Measurements from ENCODE around the gene MSH4. TPM values are rescaled to one million over a fixed set of nuclear protein-coding genes. Genes with fewer than 3 reads are reported as not detected.

The MSH4 gene
- total RNA-seq, 3 donors from 2014 or later = 0.35 to 0.66 (median 0.41) TPM

DNA sequence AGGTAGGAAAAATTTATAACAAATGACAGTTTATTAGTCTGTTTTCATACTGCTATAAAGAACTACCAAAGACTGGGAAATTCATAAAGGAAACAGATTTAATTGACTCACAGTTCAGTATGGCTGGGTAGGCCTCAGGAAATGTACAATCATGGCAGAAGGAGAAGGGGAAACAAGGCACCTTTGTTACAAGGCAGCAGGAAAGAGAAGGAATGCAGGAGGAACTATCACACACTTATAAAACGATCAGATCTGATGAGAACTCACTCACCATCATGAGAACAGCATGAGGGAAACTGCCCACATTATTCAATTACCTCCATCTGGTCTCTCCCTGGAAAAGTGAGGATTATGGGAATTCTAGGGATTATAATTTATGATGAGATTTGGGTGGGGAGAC is 74.3 kb downstream of the MSH4 start:
- H3K9me3 ChIP-seq = no peaks in the 10 kb centered on the region
- ATAC-seq = no peak

GRCh38 chr1:75879985-75880384 is 83.3 kb downstream of the MSH4 start:
- no peak for ATAC-seq
- intact Hi-C loops (cut with DNase I, micrococcal nuclease) = no loop called here
- H3K9me3 ChIP-seq = no peaks in the 10 kb centered on the region
- H3K36me3 ChIP-seq (ENCODE audit: low read depth) = no peaks in the 10 kb centered on the region
- TF ChIP-seq CTCF (IDR thresholded peaks at IDR 0.05) = no peak
- DNase-seq = no peak
- H3K4me1 ChIP-seq (ENCODE audit: low read depth) = no peaks in the 10 kb centered on the region
- H3K4me3 ChIP-seq = no peak overlapping the region

More for the DNA sequence above, 74.3 kb downstream of the MSH4 start:
- intact Hi-C loops (cut with DNase I, micrococcal nuclease) = no loop called here
- TF ChIP-seq CTCF (IDR thresholded peaks at IDR 0.05) = no peak
- H3K36me3 ChIP-seq (ENCODE audit: low read depth) = no peaks in the 10 kb centered on the region
- DNase-seq = no peak
- H3K4me1 ChIP-seq (ENCODE audit: low read depth) = no peaks in the 10 kb centered on the region
- H3K4me3 ChIP-seq = no peak overlapping the region

DNA sequence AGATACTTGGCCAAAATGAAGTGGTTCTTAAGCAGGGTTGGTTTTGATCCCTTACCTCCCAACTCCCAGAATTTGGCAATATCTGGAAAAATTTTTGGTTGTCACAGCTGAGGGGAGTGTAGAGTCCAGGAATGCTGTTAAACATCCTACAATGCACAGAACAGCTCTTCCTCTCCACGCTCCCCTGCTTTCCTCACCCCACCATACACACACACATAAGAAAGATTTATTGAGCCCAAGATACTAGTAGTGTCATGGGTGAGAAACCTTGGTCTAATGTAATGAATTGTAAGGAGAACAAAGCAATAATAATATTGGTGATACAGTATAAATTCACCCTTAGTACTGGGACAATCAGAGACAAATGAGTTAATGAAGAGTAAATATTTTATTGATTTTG is 87.8 kb downstream of the MSH4 start:
- Histone ChIP-seq H3K9me3 (no peaks in the 10 kb centered on the region), H3K4me1 (ENCODE audit: low read depth) (no peaks in the 10 kb centered on the region), H3K36me3 (ENCODE audit: low read depth) (no peaks in the 10 kb centered on the region), H3K4me3 (no peak overlapping the region)
- ATAC-seq (no peak), DNase-seq (no peak)
- intact Hi-C loops (cut with DNase I, micrococcal nuclease) = no loop called here
- TF ChIP-seq CTCF (IDR thresholded peaks at IDR 0.05) = no peak

- no peaks in the 10 kb centered on the region for H3K36me3 ChIP-seq (ENCODE audit: low read depth)
- ATAC-seq = no peak
- no peak for TF ChIP-seq CTCF (IDR thresholded peaks at IDR 0.05)
- intact Hi-C loops (cut with DNase I, micrococcal nuclease) = no loop called here
- H3K4me3 ChIP-seq = no peak overlapping the region
- no peaks in the 10 kb centered on the region for H3K9me3 ChIP-seq
- no peaks in the 10 kb centered on the region for H3K4me1 ChIP-seq (ENCODE audit: low read depth)
- DNase-seq = no peak
Measured at GRCh38 chr1:75901371-75901770, 104.7 kb downstream of the MSH4 start.

- H3K4me3 ChIP-seq = no peak overlapping the region
- ATAC-seq (no peak), DNase-seq (peak in 1 of 3 donors; percentile 4)
- TF ChIP-seq CTCF (IDR thresholded peaks at IDR 0.05) = no peak
- intact Hi-C loops (cut with DNase I, micrococcal nuclease) = no loop called here
- H3K9me3 ChIP-seq = peaks cover 7% of the 10 kb centered on the region
- no peaks in the 10 kb centered on the region for H3K36me3 ChIP-seq (ENCODE audit: low read depth)
- H3K4me1 ChIP-seq (ENCODE audit: low read depth) = no peaks in the 10 kb centered on the region
Measured at GRCh38 chr1:75908717-75909152, 112.1 kb downstream of the MSH4 start.

DNA sequence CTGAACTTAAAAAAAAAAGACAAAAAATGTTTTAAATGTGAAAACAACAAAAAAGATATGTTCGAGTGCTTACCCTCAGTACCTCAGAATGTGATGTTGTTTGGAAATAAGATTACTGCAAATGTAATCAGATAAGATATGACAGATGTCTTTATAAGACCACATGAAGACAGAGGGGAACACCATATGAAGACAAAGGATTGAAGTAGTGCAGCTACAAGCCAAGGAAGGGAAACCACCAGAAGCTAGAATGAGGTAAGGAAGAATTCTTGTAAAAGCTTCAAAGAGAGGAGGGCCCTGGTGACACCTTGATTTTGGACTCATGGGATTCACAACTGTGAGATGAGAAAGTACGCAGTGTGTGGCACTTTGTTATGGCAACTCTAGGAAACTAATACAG is 120.2 kb downstream of the MSH4 start:
- TF ChIP-seq CTCF (IDR thresholded peaks at IDR 0.05) = no peak
- no peak overlapping the region for H3K4me3 ChIP-seq
- no peaks in the 10 kb centered on the region for H3K4me1 ChIP-seq (ENCODE audit: low read depth)
- H3K36me3 ChIP-seq (ENCODE audit: low read depth) = no peaks in the 10 kb centered on the region
- DNase-seq (no peak), ATAC-seq (no peak)
- H3K9me3 ChIP-seq = no peaks in the 10 kb centered on the region
- intact Hi-C loops (cut with DNase I, micrococcal nuclease) = no loop called here
